A172 (cell line): Measurements from ENCODE around the gene MTMR8. TPM values are rescaled to one million over a fixed set of nuclear protein-coding genes. Genes with fewer than 3 reads are reported as not detected.
"Not testable (repeated sequence)": the region's sequence is repeated elsewhere in the genome, so short reads cannot be mapped to it uniquely, and the experiment has no call there.

ENCODE experiments used
- DNase-seq: peaks from one replicate; pipeline ENCODE4 v3.0.0-alpha.2; 2015; ENCODE audit warnings: low spot score
- total RNA-seq: library from RNA; depleted of rRNA; stranded (reverse); fragments of >200 nt; shearing (Covaris generic); gene quantifications from 2 replicates; pipeline ENCODE4 v1.2.3, GENCODE V29; 2014; rRNA removed

The MTMR8 gene
- total RNA-seq = not detected in 2 replicates

DNA sequence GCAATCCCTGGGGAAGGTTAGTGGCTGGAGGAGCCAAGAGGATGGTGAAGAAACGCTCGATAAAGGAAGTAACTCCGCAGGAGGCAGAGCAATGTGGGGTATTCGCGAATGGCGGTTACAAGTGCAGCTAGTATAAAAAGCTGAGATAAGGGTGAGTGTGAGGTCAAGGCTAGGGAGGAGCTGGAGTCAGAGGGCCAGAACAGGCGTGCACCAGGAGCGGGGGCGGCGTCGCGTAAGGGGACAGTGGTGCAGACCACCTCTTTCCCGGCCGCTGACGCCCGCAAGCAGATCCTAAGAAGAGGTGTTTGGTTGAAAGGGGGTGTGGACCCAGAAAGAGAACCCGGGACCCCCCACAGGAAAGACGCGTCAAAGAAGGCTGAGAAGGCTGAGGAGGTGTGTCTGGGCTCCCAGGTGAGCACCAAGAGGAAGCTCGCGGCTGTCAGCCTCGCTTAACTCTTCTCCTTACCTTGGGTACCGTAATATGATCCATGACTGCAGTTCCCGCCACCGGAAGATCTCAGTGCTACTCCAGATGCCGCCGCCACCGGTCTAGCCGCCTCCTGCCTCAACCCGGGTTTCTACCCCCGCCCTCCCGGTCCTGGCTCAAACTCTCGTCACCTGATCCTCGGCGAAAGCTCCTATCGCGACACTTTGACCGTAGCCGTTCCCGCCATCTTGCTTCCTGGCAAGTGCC is at the start of gene MTMR8:
Gene MTMR8, minus strand, starts transcription at position 579 of the 694 bp plus-strand sequence. Its CDS starts 89 bp downstream, at position 490.
- no peak for DNase-seq

DNA sequence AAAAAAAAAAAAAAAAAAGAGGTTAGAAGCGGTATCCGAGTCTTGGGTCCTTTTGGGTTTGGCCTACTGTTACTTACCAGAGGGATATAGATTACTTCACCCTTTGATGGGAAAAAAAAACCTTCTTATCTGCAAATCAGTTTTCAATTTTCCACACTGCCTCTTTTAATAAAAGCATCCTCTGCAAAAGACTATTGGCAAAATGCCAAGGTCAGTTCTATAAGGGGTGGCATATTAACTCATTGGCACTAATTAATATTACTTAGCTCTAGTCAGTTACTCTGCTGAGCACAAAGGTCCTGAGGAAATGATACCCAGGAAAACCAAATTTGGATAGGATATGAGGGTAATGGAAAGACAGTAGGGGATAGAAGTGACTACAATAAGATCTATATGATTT is 44.3 kb upstream of the MTMR8 start:
- DNase-seq = no peak

- DNase-seq = no peak
Measured at GRCh38 chrX:64437665-64438064, 42.4 kb upstream of the MTMR8 start.

DNA sequence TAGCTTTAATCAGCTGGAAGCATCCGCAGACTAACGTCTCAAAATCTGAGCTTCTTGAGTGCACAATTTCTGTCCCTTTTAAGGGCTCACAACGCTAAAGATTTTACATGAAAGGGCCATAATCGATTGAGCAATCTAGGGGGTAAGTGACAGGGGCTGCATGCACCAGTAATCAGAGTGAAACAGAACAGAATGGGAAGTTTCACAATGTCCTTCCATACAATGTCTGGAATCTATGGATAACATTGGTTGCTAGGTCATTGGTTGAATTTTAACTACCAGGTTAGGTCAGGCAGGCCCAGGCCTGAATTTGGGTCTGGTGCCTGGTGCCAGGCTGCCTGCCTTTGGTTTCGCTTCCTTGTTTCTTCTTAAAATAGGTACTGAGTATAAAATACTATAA is 42.0 kb upstream of the MTMR8 start:
- no peak for DNase-seq

DNA sequence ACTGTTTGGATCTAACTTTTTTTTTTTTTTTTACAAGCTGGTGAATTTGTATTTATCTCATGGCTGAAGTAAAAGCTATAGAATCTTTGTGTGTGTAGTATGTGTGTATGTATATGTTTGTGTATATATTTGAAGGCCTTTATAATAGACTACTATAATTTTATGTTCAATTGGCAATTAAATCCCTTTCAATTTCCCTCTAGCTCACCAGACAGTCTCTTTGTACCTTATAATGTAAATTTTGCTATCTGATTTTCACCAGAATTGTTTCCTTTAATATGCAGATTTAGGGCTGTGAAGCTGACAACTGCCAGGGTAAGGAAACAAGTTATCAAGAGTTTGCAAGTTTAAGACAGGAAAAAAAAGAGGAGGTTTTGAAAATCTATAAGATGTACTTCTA is 33.1 kb upstream of the MTMR8 start:
- no peak for DNase-seq

DNA sequence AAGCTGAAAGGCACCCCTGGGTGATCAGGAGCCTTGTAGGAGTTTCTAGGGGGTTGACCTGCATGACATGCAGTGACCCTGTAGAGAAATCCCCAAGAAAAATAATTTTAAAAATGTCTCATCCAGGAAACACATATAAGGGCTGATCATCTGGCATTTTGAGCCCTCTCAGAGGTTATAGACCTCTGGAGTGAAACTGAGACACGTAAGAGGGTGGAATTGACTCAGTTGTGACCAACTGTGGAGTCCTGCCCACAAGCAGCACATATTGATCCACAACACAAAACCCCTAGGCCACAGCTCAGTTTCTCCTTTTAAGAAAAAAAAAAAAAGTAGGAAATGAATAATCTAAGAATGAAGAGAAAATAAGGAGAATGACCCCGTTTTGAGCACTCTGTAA is 32.5 kb upstream of the MTMR8 start:
- DNase-seq = no peak

GRCh38 chrX:64427281-64427680 is 32.0 kb upstream of the MTMR8 start:
- DNase-seq = no peak

DNA sequence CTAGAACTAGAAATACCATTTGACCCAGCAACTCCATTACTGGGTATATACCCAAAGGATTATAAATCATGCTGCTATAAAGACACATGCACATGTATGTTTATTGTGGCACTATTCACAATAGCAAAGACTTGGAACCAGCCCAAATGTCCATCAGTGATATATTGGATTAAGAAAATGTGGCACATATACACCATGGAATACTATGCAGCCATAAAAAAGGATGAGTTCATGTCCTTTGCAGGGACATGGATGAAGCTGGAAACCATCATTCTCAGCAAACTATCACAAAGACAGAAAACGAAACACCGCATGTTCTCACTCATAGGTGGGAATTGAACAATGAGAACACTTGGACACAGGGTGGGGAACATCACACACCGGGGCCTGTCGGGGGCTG is 14.5 kb upstream of the MTMR8 start:
- not testable (repeated sequence) for DNase-seq

- DNase-seq = no peak
Measured at GRCh38 chrX:64398088-64398487, 2.8 kb upstream of the MTMR8 start.

GRCh38 chrX:64395568-64395929 is 297 bp upstream of the MTMR8 start:
- DNase-seq = no peak

GRCh38 chrX:64394059-64394873 is 986 bp downstream of the MTMR8 start:
- DNase-seq = no peak

GRCh38 chrX:64389489-64389888 is 5.8 kb downstream of the MTMR8 start:
- DNase-seq = no peak

DNA sequence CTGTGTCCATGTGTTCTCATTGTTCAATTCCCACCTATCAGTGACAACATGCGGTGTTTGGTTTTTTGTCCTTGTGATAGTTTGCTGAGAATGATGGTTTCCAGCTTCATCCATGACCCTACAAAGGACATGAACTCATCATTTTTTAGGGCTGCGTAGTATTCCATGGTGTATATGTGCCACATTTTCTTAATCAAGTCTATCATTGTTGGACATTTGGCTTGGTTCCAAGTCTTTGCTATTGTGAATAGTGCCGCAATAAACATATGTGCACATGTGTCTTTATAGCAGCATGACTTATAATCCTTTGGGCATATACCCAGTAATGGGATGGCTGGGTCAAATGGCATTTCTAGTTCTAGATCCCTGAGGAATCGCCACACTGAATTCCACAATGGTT is 14.5 kb downstream of the MTMR8 start:
- DNase-seq = not testable (repeated sequence)

GRCh38 chrX:64379924-64380323 is 15.3 kb downstream of the MTMR8 start:
- DNase-seq = no peak

GRCh38 chrX:64377753-64378152 is 17.5 kb downstream of the MTMR8 start:
- DNase-seq = no peak

DNA sequence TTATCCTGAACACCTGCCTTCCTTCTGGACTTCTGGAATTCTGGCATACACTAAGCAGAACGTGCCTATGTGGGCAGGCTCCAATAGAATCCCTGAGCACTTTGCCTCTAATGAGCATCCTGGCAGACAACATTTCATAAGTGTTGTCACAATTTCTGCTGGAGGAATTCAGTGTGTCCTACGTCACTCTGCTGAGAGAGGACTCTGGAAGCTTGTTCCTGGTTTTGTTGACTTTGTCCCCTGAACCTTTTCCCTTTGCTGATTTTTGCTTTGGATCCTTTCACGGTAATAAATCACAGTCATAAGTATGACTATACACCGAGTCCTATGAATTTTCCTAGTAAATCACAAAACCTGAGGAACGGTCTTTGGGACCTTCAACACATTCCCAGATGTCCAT is 43.2 kb downstream of the MTMR8 start:
- no peak for DNase-seq

DNA sequence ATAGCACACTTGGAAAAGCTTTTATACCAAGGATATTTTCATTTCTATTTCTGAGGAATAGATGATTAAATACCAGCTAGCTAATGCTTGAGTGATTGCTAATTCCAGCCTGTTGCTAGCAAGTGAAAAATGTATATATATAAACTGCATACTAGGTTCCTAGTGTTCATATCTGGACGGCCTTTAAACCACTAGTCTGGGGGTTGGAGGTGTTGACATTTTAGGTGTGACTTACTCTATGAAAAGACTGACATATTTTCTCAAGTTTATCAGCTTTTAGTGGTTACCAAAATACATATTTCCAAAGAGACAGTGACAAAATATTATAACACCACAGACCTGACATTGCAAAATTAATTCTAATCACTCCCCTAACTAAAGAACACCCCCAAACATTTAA is 44.7 kb downstream of the MTMR8 start:
- DNase-seq = no peak

DNA sequence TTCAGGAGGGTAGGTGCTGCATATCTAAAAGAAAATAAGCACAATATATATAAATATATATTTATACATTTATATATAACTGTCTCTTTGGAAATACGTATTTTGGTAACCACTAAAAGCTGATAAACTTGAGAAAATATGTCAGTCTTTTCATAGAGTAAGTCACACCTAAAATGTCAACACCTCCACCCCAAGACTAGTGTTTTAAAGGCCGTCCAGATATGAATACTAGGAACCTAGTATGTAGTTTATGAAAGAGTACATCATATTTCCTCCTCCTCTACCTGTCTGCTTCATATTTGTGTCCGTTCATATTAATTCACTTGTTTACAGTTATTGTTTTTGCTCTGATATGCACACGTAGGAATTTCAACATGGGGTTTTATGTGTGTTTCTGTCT is 45.2 kb downstream of the MTMR8 start:
- no peak for DNase-seq

DNA sequence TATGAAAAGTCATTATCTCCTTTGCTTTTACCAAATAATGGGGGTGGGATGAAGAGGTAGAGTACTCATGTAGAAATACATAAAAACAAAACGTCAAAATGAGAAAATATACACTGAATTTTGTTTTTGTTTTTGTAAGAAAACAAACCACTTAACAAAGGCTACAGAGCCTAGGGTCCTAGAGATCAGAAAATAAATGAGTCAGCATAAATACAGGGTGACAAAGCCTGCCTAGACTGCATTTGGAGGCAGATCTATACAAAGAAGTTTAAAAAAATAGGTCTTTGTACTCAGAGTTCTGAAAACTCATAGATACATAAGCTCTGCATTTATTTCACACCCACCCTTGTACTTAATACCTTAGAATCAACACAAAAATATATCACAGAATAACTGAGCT is 52.4 kb downstream of the MTMR8 start:
- no peak for DNase-seq

- DNase-seq = no peak
Measured at GRCh38 chrX:64338296-64338695, 57.0 kb downstream of the MTMR8 start.

DNA sequence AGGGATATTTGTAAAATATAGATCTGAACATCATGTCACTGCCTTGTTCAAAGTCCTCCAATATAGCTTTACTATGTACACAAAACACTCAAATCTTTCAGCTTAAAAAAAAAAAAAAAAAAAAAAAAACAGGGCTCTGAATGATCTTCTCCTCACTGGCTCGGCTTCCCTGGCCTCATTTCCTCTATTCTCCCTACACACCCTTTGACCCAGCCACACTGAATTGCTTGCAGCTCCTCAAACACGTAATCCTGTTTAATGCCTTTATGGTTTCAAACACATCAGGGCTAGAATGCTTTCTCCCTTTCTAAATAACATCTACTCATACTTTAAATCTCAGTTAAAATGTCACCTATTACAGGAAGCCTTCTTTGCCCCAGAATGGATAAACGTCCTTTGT is 60.8 kb downstream of the MTMR8 start:
- DNase-seq = no peak

GRCh38 chrX:64330284-64330683 is 65.0 kb downstream of the MTMR8 start:
- DNase-seq = no peak

- DNase-seq = no peak
Measured at GRCh38 chrX:64321507-64321906, 73.7 kb downstream of the MTMR8 start.
